IMR-90 (cell line): ENCODE data around the gene DUS1L. TPM values are rescaled to one million over a fixed set of nuclear protein-coding genes. Genes with fewer than 3 reads are reported as not detected.
A peak's percentile ranks its signal among the peaks of the same experiment; 100 is the strongest.

Experiments
- ATAC-seq: fragments of 200-7000 bp; cut with Tn5 transposase; 2 replicates; pipeline ENCODE4 v1.9.1; 2020; ENCODE audit warnings: low read depth, mild to moderate bottlenecking, moderate library complexity
- BruUV-seq: library from RNA; stranded (reverse); fragments of 400-500 nt; replicated peaks from 2 replicates; lab custom pipeline; 2021; lab: Mats Ljungman, UMichigan
- CTCF ChIA-PET: fragments of 300-600 bp; formaldehyde crosslinking; extraction: SDS; loops from one replicate; lab custom pipeline; 2021; ENCODE audit warnings: antibody characterized with exemption; lab: Yijun Ruan, JAX
- POLR2A ChIA-PET: fragments of 300-600 bp; sonication (Branson Sonifier 250); formaldehyde crosslinking; loops from one replicate; lab custom pipeline; 2022; ENCODE audit warnings: antibody characterized with exemption; ENCODE audit not compliant: unreplicated experiment; lab: Charles Lee
- DNase-seq: peaks from one replicate; pipeline ENCODE4 v3.0.0; 2013
- H2AFZ ChIP-seq: replicated peaks from 2 replicates; pipeline ENCODE3; 2013; ENCODE audit warnings: low read length, mild to moderate bottlenecking; ENCODE audit not compliant: poor library complexity
- H2AK5ac ChIP-seq: 2 replicates; pipeline ENCODE4 v1.6.1; 2013; ENCODE audit warnings: low read depth, low read length, inconsistent platforms
- H2AK9ac ChIP-seq: replicated peaks from 2 replicates; pipeline ENCODE3; 2013; ENCODE audit warnings: mild to moderate bottlenecking, low read depth, low read length, moderate library complexity; ENCODE audit not compliant: poor library complexity
- H2BK120ac ChIP-seq: 2 replicates; pipeline ENCODE4 v1.6.1; 2013; ENCODE audit warnings: low read depth, low read length, inconsistent platforms
- H2BK15ac ChIP-seq: 3 replicates; pipeline ENCODE4 v1.6.1; 2013; ENCODE audit warnings: low read depth, low read length, inconsistent platforms
- H2BK20ac ChIP-seq: 2 replicates; pipeline ENCODE4 v1.6.1; 2013; ENCODE audit warnings: low read depth, mild to moderate bottlenecking, inconsistent platforms, low read length, moderate library complexity
- H2BK5ac ChIP-seq: 2 replicates; pipeline ENCODE4 v1.6.1; 2013; ENCODE audit warnings: mild to moderate bottlenecking, low read depth, low read length, inconsistent platforms; ENCODE audit not compliant: poor library complexity, severe bottlenecking
- H3K14ac ChIP-seq: replicated peaks from 2 replicates; pipeline ENCODE4 v1.6.1; 2013; ENCODE audit warnings: low read depth, low read length, inconsistent platforms
- H3K18ac ChIP-seq: 2 replicates; pipeline ENCODE4 v1.6.1; 2013; ENCODE audit warnings: low read depth, low read length, control low read depth
- H3K23ac ChIP-seq: 2 replicates; pipeline ENCODE4 v1.6.1; 2013; ENCODE audit warnings: low read depth, low read length, inconsistent platforms
- H3K27ac ChIP-seq: 2 replicates; pipeline ENCODE4 v1.5.1; 2013; ENCODE audit warnings: mild to moderate bottlenecking, control low read depth, low read length; ENCODE audit not compliant: insufficient read depth
- H3K27me3 ChIP-seq: 2 replicates; pipeline ENCODE4 v1.6.1; 2013; ENCODE audit warnings: low read length; ENCODE audit not compliant: control insufficient read depth, insufficient read depth
- H3K36me3 ChIP-seq: 2 replicates; pipeline ENCODE4 v1.6.1; 2013; ENCODE audit warnings: low read length, mixed read lengths; ENCODE audit not compliant: control insufficient read depth, insufficient read depth
- H3K4ac ChIP-seq: 2 replicates; pipeline ENCODE4 v1.6.1; 2013; ENCODE audit warnings: low read depth, low read length, inconsistent platforms
- H3K4me1 ChIP-seq: 2 replicates; pipeline ENCODE4 v1.6.1; 2013; ENCODE audit warnings: low read length, mixed read lengths; ENCODE audit not compliant: control insufficient read depth, insufficient read depth
- H3K4me2 ChIP-seq: 2 replicates; pipeline ENCODE4 v1.6.1; 2013; ENCODE audit warnings: low read depth, mild to moderate bottlenecking, control low read depth, low read length, moderate library complexity
- H3K4me3 ChIP-seq: 2 replicates; pipeline ENCODE4 v1.5.1; 2013; ENCODE audit warnings: low read depth, mild to moderate bottlenecking, control low read depth, low read length, moderate library complexity; ENCODE audit not compliant: insufficient read depth
- H3K56ac ChIP-seq: 2 replicates; pipeline ENCODE4 v1.6.1; 2013; ENCODE audit warnings: low read length, inconsistent platforms; ENCODE audit not compliant: insufficient read depth; ENCODE audit errors: extremely low read depth
- H3K79me1 ChIP-seq, 2 experiments: 2 replicates each; pipeline ENCODE4 v1.6.1; 2013; ENCODE audit warnings: low read length in 2 of 2, inconsistent platforms in 1 of 2, low read depth in 1 of 2
- H3K9ac ChIP-seq: 2 replicates; pipeline ENCODE4 v1.6.1; 2013; ENCODE audit warnings: low read depth, low read length, control low read depth
- H3K9me1 ChIP-seq: 2 replicates; pipeline ENCODE4 v1.6.1; 2013; ENCODE audit warnings: low read length, inconsistent platforms; ENCODE audit not compliant: insufficient read depth
- H3K9me3 ChIP-seq: 2 replicates; pipeline ENCODE4 v1.6.1; 2013; ENCODE audit warnings: low read length; ENCODE audit not compliant: control insufficient read depth, insufficient read depth
- H4K20me1 ChIP-seq: 2 replicates; pipeline ENCODE4 v1.6.1; 2013; ENCODE audit warnings: low read length, inconsistent platforms; ENCODE audit not compliant: insufficient read depth
- H4K5ac ChIP-seq: 2 replicates; pipeline ENCODE4 v1.6.1; 2013; ENCODE audit warnings: mild to moderate bottlenecking, low read depth, low read length, control low read depth
- H4K8ac ChIP-seq, 2 experiments: 2 replicates each; pipeline ENCODE4 v1.6.1; 2013; ENCODE audit warnings: low read depth in 2 of 2, low read length in 2 of 2, control low read depth in 1 of 2, inconsistent platforms in 1 of 2
- H4K91ac ChIP-seq: 2 replicates; pipeline ENCODE4 v1.6.1; 2013; ENCODE audit warnings: low read depth, low read length, inconsistent platforms; ENCODE audit not compliant: insufficient read depth
- MAFK ChIP-seq: IDR thresholded peaks from 2 replicates; pipeline ENCODE4 v1.6.1; 2012; ENCODE audit warnings: low read depth, low read length, improper control_type of control experiment
- RCOR1 ChIP-seq: IDR thresholded peaks from 2 replicates; pipeline ENCODE4 v1.6.1; 2012; ENCODE audit warnings: mild to moderate bottlenecking, low read length, improper control_type of control experiment; ENCODE audit not compliant: insufficient replicate concordance
- WGBS, 2 experiments: methylation state at CpG; one replicate each; pipeline versions ENCODE4 v1.1.5 to v1.1.7; 2013; ENCODE audit warnings: missing lambda C conversion rate in 2 of 2; ENCODE audit not compliant: insufficient read length in 1 of 2; ENCODE audit errors: extremely low coverage in 2 of 2; 5-methylcytosine and 5-hydroxymethylcytosine counted together
- dilution Hi-C: fragments of 300-500 bp; cut with HindIII; formaldehyde crosslinking; loops from one replicate; pipeline ENCODE4 v1.14.3; 2018; ENCODE audit warnings: low sequenced_read_pairs; ENCODE audit not compliant: unreplicated experiment
- in situ Hi-C: fragments of 300-500 bp; cut with MboI; formaldehyde crosslinking; loops from 3 replicates; pipeline ENCODE4 v1.14.3; 2019; ENCODE audit warnings: low sequenced_read_pairs, inconsistent platforms, mixed read lengths
- intact Hi-C: fragments of 100-400 bp; cut with micrococcal nuclease; formaldehyde crosslinking; loops from 2 replicates; pipeline ENCODE4 v1.10.0; 2022
- polyA plus RNA-seq, 3 experiments: library from polyadenylated mRNA; depleted of rRNA; stranded (reverse); fragments of >200 nt; gene quantifications; 2 replicates each; pipeline ENCODE4 v1.2.3, GENCODE V29; 2012; ENCODE audit warnings: low replicate concordance in 1 of 3
- total RNA-seq: library from RNA; depleted of rRNA; stranded (reverse); fragments of >200 nt; gene quantifications from 2 replicates; pipeline ENCODE4 v1.2.3, GENCODE V29; 2012

DUS1L gene
- total and polyA plus RNA-seq, 2 of the 4 experiments (the other 2 are of a cell fraction), result 29.0 to 76.9 TPM

DNA sequence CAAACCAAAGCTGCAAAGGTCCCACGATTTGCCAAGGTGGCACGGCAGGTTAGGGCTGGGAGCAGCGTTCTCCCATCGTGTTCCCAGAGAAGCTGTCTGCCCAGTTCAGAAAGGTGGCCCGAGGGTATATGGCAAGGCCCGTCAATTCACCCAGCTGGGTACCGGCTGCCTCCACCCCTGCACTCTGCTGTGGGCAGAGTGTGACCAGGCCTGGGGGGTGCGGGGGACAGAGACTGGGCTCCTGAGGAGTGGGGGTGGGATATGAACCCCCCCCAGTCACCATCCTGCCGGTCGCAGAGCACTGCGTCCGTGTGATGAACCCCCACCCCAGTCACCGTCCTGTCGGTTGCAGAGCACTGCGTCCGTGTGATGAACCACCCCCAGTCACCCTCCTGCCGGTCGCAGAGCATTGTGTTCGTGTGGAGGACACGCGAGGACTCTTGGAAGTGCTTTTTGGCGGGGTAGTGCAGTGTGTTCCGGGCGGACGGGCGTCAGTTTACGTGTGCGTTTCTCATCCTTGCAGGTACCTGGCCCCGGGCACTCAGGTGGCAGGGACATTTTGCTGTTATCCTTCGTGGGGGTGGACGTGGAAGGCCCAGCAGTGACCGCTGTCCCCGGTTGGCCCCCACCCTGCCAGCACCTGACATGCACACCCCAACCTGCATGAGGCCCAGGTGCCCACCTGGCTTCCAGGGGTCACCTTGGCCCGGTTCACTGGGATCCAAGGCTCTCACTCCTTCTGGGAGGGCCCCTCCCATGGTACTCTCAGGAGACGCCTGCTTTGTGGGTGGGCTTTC lies 35.1 kb upstream of the DUS1L start:
- Histone ChIP-seq H3K9me1 (peaks cover 5% of the 10 kb centered on the region; the same call in 1 of the 2 replicates), H3K27me3 (no peaks in the 10 kb centered on the region), H3K23ac (no peak overlapping the region), H3K4me2 (no peak overlapping the region), H2BK120ac (no peak overlapping the region), H3K27ac (no peak overlapping the region), H4K8ac (no peak overlapping the region), H3K4me3 (no peak overlapping the region), H3K9me3 (no peaks in the 10 kb centered on the region), H3K9ac (no peak overlapping the region), H2BK20ac (no peak overlapping the region), H4K20me1 (peaks cover 18% of the 10 kb centered on the region), H2AK5ac (peak overlapping the region; percentile 59; the same call in 1 of the 2 replicates), H2AFZ (no peak overlapping the region), H3K4ac (no peak overlapping the region), H3K79me1 (peaks cover 0 to 36% of the 10 kb centered on the region in 2 experiments; a peak in 3 of 4 replicates), H3K56ac (no peak overlapping the region), H3K18ac (no peak overlapping the region), H3K4me1 (peaks cover 14% of the 10 kb centered on the region), H3K36me3 (peaks cover 3% of the 10 kb centered on the region), H2AK9ac (peak overlapping the region; percentile 42), H2BK5ac (no peak overlapping the region), H3K14ac (no peak overlapping the region), H2BK15ac (no peak overlapping the region), H4K91ac (no peak overlapping the region), H4K5ac (no peak overlapping the region)
- ChIA-PET POLR2A (no interaction called here), CTCF (no interaction called here)
- WGBS, 2 experiments, result 98% methylated on average over 21 of the region's 35 CpGs; no CpG with 5 or more reads in 1 of the 2 experiments
- in situ Hi-C loops, result no loop called here
- no peak for DNase-seq
- ATAC-seq, result no peak
- dilution Hi-C loops, result no loop called here
- intact Hi-C loops, result no loop called here
- BruUV-seq, result no TSS peak
- TF ChIP-seq MAFK (no peak), RCOR1 (no peak)
